Measurements from ENCODE around the gene MDP1.

MDP1 gene

DNA sequence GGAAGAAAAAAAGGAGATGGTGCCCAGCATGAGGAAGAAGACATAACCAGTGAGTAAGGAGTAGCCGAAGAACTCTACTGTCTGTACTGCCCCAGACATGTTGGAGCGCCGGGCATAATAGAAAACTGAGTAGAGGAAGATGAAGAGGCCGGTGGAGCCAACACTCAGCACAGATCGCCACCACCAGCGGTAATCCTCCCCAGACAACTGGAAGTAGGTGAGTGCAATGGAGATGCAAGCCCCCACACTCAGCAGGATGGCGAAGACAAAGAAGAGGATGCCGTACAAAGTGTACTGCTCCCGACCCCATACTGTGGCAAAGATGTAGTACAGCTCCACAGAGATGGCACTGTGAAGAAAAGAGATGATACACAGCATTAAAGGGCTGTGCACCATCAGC is 26.4 kb downstream of the MDP1 start:
- peaks cover 20% of the 10 kb centered on the region for H3K4me1 ChIP-seq (ENCODE audit: insufficient read depth, low read length, severe bottlenecking)
- H3K9me2 ChIP-seq (ENCODE audit: low read depth, low read length) = no peaks in the 10 kb centered on the region
- no peaks in the 10 kb centered on the region for H3K9me3 ChIP-seq (ENCODE audit: low read length)
- H3K27me3 ChIP-seq (ENCODE audit: insufficient read depth, low read length) = no peaks in the 10 kb centered on the region
- peaks cover 48% of the 10 kb centered on the region for H3K36me3 ChIP-seq (ENCODE audit: insufficient read depth, low read length)
- H3K9ac ChIP-seq (ENCODE audit: low read length) = peak overlapping the region; percentile 33; the same call in 1 of the 2 replicates
- peak overlapping the region; percentile 67 for H3K4me2 ChIP-seq (ENCODE audit: low read length)
- no peaks in the 10 kb centered on the region for H4K20me1 ChIP-seq (ENCODE audit: insufficient read depth, low read length)
- H3F3A ChIP-seq (ENCODE audit: insufficient read depth, low read length) = no peaks in the 10 kb centered on the region
- H2AFZ ChIP-seq (ENCODE audit: low read length) = 0 out of 2 replicates have a peak overlapping the region, but pooled peaks have one; percentile 30
- no peaks in the 10 kb centered on the region for H3K79me2 ChIP-seq (ENCODE audit: insufficient read depth, low read length)
- peak overlapping the region; percentile 16 for H3K27ac ChIP-seq (ENCODE audit: low read depth, low read length, poor library complexity, severe bottlenecking)
- TF ChIP-seq, protein P1, sequence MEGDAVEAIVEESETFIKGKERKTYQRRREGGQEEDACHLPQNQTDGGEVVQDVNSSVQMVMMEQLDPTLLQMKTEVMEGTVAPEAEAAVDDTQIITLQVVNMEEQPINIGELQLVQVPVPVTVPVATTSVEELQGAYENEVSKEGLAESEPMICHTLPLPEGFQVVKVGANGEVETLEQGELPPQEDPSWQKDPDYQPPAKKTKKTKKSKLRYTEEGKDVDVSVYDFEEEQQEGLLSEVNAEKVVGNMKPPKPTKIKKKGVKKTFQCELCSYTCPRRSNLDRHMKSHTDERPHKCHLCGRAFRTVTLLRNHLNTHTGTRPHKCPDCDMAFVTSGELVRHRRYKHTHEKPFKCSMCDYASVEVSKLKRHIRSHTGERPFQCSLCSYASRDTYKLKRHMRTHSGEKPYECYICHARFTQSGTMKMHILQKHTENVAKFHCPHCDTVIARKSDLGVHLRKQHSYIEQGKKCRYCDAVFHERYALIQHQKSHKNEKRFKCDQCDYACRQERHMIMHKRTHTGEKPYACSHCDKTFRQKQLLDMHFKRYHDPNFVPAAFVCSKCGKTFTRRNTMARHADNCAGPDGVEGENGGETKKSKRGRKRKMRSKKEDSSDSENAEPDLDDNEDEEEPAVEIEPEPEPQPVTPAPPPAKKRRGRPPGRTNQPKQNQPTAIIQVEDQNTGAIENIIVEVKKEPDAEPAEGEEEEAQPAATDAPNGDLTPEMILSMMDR (IDR thresholded peaks at IDR 0.05; ENCODE audit: low read length) = no peak
- no peak for TF ChIP-seq EZH2 (IDR thresholded peaks at IDR 0.05; ENCODE audit: borderline replicate concordance, low read length)
- peak overlapping the region; percentile 65 for H3K4me3 ChIP-seq (ENCODE audit: low read depth, low read length, poor library complexity, severe bottlenecking)

DNA sequence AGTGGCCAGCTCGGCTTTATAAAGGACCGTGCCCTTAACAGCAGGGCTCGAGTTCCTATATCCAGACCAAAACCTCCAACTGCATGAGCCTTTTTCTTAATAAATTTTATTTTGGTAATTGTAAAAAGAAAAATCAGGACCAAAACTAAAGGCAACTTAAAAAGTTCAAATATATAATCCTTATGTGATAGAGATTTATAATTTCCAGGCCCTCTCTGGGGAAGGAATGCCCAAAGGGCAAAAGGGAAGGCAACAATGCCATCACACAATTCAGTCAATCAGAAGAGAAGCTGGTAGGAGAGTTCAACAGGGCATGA is 26.8 kb downstream of the MDP1 start:
- Histone ChIP-seq H3F3A (ENCODE audit: insufficient read depth, low read length) (no peaks in the 10 kb centered on the region), H2AFZ (ENCODE audit: low read length) (0 out of 2 replicates have a peak overlapping the region, but pooled peaks have one; percentile 30), H3K27ac (ENCODE audit: low read depth, low read length, poor library complexity, severe bottlenecking) (peak overlapping the region; percentile 16), H3K79me2 (ENCODE audit: insufficient read depth, low read length) (no peaks in the 10 kb centered on the region), H4K20me1 (ENCODE audit: insufficient read depth, low read length) (no peaks in the 10 kb centered on the region), H3K4me1 (ENCODE audit: insufficient read depth, low read length, severe bottlenecking) (peaks cover 19% of the 10 kb centered on the region), H3K9me3 (ENCODE audit: low read length) (no peaks in the 10 kb centered on the region), H3K4me3 (ENCODE audit: low read depth, low read length, poor library complexity, severe bottlenecking) (peak overlapping the region; percentile 65), H3K27me3 (ENCODE audit: insufficient read depth, low read length) (no peaks in the 10 kb centered on the region), H3K4me2 (ENCODE audit: low read length) (peak overlapping the region; percentile 67), H3K36me3 (ENCODE audit: insufficient read depth, low read length) (peaks cover 51% of the 10 kb centered on the region), H3K9ac (ENCODE audit: low read length) (peak overlapping the region; percentile 33), H3K9me2 (ENCODE audit: low read depth, low read length) (no peaks in the 10 kb centered on the region)
- TF ChIP-seq EZH2 (IDR thresholded peaks at IDR 0.05; ENCODE audit: borderline replicate concordance, low read length) = no peak
- TF ChIP-seq, protein P1 (IDR thresholded peaks at IDR 0.05; ENCODE audit: low read length) = no peak

DNA sequence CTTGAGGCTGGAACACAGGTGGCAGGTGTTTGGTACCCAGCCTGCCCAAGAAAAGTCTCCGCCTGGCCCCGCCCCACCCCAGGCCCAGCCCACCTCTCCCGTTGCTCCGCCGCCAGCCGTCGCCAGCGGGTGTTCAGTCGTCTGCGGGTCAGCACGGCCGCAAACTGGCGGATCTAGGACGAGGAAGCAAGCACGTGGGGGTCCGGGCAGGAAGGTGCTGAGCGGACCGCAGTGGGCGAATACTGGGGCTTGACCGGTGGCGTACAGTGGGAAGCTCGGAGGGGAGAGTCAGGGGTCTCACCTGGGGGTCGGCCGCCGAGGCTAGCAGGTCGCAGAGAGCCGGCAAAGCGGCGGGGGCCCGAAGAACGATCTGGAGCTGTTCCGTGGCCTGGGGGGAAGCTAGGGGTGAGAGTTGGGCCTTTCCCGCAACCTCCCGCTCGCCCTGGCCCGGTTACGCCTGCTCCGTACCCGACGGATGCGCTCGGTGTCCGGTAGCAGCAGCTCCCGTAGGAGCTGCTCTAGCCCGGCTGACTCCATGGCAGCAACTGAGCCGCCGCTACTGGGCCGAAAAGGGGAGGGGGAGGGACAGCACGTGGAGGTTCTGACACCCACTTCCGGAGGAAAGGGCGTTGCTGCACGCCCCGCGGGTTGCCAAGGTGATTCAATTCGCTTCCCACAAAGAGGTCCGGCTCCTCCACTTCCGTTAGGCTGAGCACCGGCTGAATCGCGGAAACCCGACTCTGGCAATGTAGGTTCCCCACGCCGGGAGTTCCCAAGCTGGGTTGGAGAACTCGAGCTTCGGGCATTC is 27.4 kb downstream of the MDP1 start, which contains the start of gene IPO4:
Gene IPO4 (minus strand): TSS at position 566 of the 808 bp plus-strand sequence. CDS start 29 bp downstream, at position 537.
- TF ChIP-seq EZH2 (IDR thresholded peaks at IDR 0.05; ENCODE audit: borderline replicate concordance, low read length) = no peak
- TF ChIP-seq, protein P1 (IDR thresholded peaks at IDR 0.05; ENCODE audit: low read length) = no peak
- Histone ChIP-seq H3F3A (ENCODE audit: insufficient read depth, low read length) (no peaks in the 10 kb centered on the region), H3K9me2 (ENCODE audit: low read depth, low read length) (no peaks in the 10 kb centered on the region), H3K79me2 (ENCODE audit: insufficient read depth, low read length) (no peaks in the 10 kb centered on the region), H2AFZ (ENCODE audit: low read length) (0 out of 2 replicates have a peak within 1 kb of the TSS, but pooled peaks have one; percentile 30), H3K27ac (ENCODE audit: low read depth, low read length, poor library complexity, severe bottlenecking) (peak within 1 kb of the TSS; percentile 16), H3K4me1 (ENCODE audit: insufficient read depth, low read length, severe bottlenecking) (peaks cover 19% of the 10 kb centered on the region), H3K4me3 (ENCODE audit: low read depth, low read length, poor library complexity, severe bottlenecking) (peak within 1 kb of the TSS; percentile 65), H4K20me1 (ENCODE audit: insufficient read depth, low read length) (no peaks in the 10 kb centered on the region), H3K27me3 (ENCODE audit: insufficient read depth, low read length) (no peaks in the 10 kb centered on the region), H3K4me2 (ENCODE audit: low read length) (peak within 1 kb of the TSS; percentile 67), H3K9me3 (ENCODE audit: low read length) (no peaks in the 10 kb centered on the region), H3K9ac (ENCODE audit: low read length) (peak within 1 kb of the TSS; percentile 64), H3K36me3 (ENCODE audit: insufficient read depth, low read length) (peaks cover 52% of the 10 kb centered on the region)
